Thyroid gland (tissue), 4 donors: Measurements from ENCODE around the gene FAM89B. TPM values are rescaled to one million over a fixed set of nuclear protein-coding genes. Genes with fewer than 3 reads are reported as not detected.

Experiments
- DNase-seq, 2 donors: peaks; one replicate each; pipeline ENCODE4 v3.0.0-alpha.2; 2019
- H3K27ac ChIP-seq, 3 donors: fragments of 200-600 bp; sonication (generic); 1 replicate in 2 of 3; 2 replicates in 1 of 3; pipeline ENCODE4 v1.5.1; 2016 to 2019; ENCODE audit warnings: mild to moderate bottlenecking in 1 of 3, moderate library complexity in 1 of 3
- H3K27me3 ChIP-seq: fragments of 200-600 bp; sonication (generic); one replicate; pipeline ENCODE4 v1.5.1; 2019
- H3K36me3 ChIP-seq, 2 donors: fragments of 200-600 bp; sonication (generic); one replicate each; pipeline ENCODE4 v1.5.1; 2016 to 2019
- H3K4me1 ChIP-seq, 2 donors: fragments of 200-600 bp; sonication (generic); one replicate each; pipeline ENCODE4 v1.5.1; 2017 to 2019
- H3K4me3 ChIP-seq, 3 donors: fragments of 200-600 bp; sonication (generic); replicated peaks in 1 of 3; 1 replicate in 2 of 3; 2 replicates in 1 of 3; pipeline ENCODE4 v1.5.1; 2016; ENCODE audit warnings: mild to moderate bottlenecking in 1 of 3
- H3K9me3 ChIP-seq: fragments of 200-600 bp; sonication (generic); one replicate; pipeline ENCODE4 v1.5.1; 2017
- CTCF ChIP-seq, 6 experiments: fragments of 200-600 bp in 3 of 6; fragments of 450-650 bp in 3 of 6; sonication (generic) in 3 of 6; IDR thresholded peaks; one replicate each; pipeline ENCODE4 v1.5.1; 2016 to 2019; ENCODE audit warnings: antibody characterized with exemption in 6 of 6, mild to moderate bottlenecking in 2 of 6, inconsistent platforms in 1 of 6, moderate library complexity in 1 of 6
- POLR2A ChIP-seq, 2 donors: fragments of 450-650 bp; IDR thresholded peaks; one replicate each; pipeline ENCODE4 v1.6.1; 2017; ENCODE audit warnings: antibody characterized with exemption in 2 of 2, mild to moderate bottlenecking in 2 of 2, moderate library complexity in 1 of 2
- WGBS, 2 donors: methylation state at CpG; one replicate each; pipeline ENCODE4 v1.1.5; 2017; 5-methylcytosine and 5-hydroxymethylcytosine counted together
- intact Hi-C: fragments of 100-400 bp; cut with DNase I; formaldehyde crosslinking; loops from one replicate; pipeline ENCODE4 v1.15.1; 2023
- total RNA-seq, 4 donors: library from RNA; depleted of rRNA; stranded (reverse); fragments of >200 nt; gene quantifications; one replicate each; pipeline ENCODE4 v1.2.3, GENCODE V29; 2016

Gene FAM89B
- total RNA-seq, 4 donors from 2014 or later: 26.9 to 55.5 (median 43.2) TPM

GRCh38 chr11:65619281-65619928 lies 47.1 kb downstream of the FAM89B start:
- intact Hi-C loops: loop anchor here (5.0 kb wide), 2 partner anchors 33 to 692 kb away; no protein-coding TSS in a partner anchor
- no peak overlapping the region for H3K4me3 ChIP-seq
- no peak overlapping the region for H3K27ac ChIP-seq
- WGBS, 2 donors: 92 to 93% methylated on average over 2 to 14 of the region's 29 CpGs
- no peak for DNase-seq
- H3K9me3 ChIP-seq: no peaks in the 10 kb centered on the region
- no peaks in the 10 kb centered on the region for H3K27me3 ChIP-seq
- peaks cover 48 to 63% of the 10 kb centered on the region in 2 donors for H3K36me3 ChIP-seq
- TF ChIP-seq CTCF (IDR thresholded peaks at IDR 0.05): no peak
- TF ChIP-seq POLR2A (IDR thresholded peaks at IDR 0.05): no peak
- peaks cover 11 to 13% of the 10 kb centered on the region in 2 donors for H3K4me1 ChIP-seq

- H3K27me3 ChIP-seq: no peaks in the 10 kb centered on the region
- DNase-seq: no peak
- intact Hi-C loops: no loop called here
- H3K4me1 ChIP-seq: peaks cover 7 to 13% of the 10 kb centered on the region in 2 donors
- no peak overlapping the region for H3K4me3 ChIP-seq
- H3K36me3 ChIP-seq: peaks cover 59 to 75% of the 10 kb centered on the region in 2 donors
- TF ChIP-seq CTCF (IDR thresholded peaks at IDR 0.05) (no peak), POLR2A (IDR thresholded peaks at IDR 0.05) (no peak)
- 77 to 92% methylated on average over 5 to 11 of the region's 19 CpGs for WGBS, 2 donors
- H3K27ac ChIP-seq: no peak overlapping the region
- H3K9me3 ChIP-seq: no peaks in the 10 kb centered on the region
Measured at GRCh38 chr11:65620666-65621065, 48.3 kb downstream of the FAM89B start.

DNA sequence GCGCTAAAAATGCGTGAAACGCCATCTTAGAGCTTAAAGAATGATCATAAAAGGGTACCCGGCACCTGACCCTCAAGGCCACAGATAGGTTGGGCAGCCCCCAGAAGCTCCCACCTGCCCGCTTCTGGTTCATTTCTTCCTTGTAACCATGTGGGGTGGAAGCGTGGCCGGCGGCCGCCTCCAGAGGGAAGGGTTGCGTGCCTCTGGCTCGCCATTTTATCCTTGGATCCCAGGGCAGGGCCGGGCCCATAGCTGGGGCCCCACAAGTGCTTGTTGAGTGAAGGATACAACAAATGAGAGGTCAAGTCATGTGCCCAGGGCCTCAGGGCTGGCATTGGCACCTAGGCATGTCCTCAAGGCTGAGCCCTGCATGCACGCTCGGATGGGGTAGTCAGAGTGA lies 49.1 kb downstream of the FAM89B start:
- no peak for DNase-seq
- intact Hi-C loops: no loop called here
- WGBS, 2 donors: 95 to 97% methylated on average over 13 to 14 of the region's 14 CpGs

GRCh38 chr11:65622011-65622410 lies 49.7 kb downstream of the FAM89B start:
- no peak overlapping the region for H3K4me3 ChIP-seq
- 96% methylated on average over 8 to 16 of the region's 16 CpGs for WGBS, 2 donors
- H3K36me3 ChIP-seq: peaks cover 72 to 86% of the 10 kb centered on the region in 2 donors
- H3K27ac ChIP-seq: no peak overlapping the region
- TF ChIP-seq POLR2A (IDR thresholded peaks at IDR 0.05) (no peak), CTCF (IDR thresholded peaks at IDR 0.05) (no peak)
- H3K27me3 ChIP-seq: no peaks in the 10 kb centered on the region
- no peak for DNase-seq
- peaks cover 0 to 4% of the 10 kb centered on the region in 2 donors for H3K4me1 ChIP-seq
- intact Hi-C loops: no loop called here
- no peaks in the 10 kb centered on the region for H3K9me3 ChIP-seq

More for the DNA sequence above, 49.1 kb downstream of the FAM89B start:
- Histone ChIP-seq H3K27ac (no peak overlapping the region), H3K27me3 (no peaks in the 10 kb centered on the region), H3K36me3 (peaks cover 67 to 81% of the 10 kb centered on the region in 2 donors), H3K9me3 (no peaks in the 10 kb centered on the region), H3K4me1 (peaks cover 5 to 9% of the 10 kb centered on the region in 2 donors), H3K4me3 (no peak overlapping the region)
- no peak for TF ChIP-seq CTCF (IDR thresholded peaks at IDR 0.05)
- TF ChIP-seq POLR2A (IDR thresholded peaks at IDR 0.05): no peak

DNA sequence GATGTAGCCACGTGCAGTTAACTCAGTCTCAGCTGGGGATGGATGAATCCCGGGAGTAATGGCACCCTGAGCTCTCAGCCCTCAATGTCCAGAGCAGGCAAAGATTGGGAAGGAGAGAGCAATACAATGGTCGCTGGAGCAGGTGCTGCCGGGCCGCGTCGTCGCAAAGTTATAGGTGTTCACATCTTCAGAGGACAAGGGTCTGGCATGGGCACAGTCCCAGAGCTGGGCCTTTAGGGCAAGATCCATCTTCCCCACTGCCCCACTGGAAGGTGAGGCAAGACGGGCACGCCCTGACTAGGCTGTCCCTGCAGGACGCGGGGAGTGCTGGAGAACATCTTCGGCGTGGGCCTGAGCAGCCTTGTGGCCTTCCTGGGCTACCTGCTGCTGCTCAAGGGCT lies 50.8 kb downstream of the FAM89B start:
- WGBS, 2 donors: 79 to 96% methylated on average over 8 to 13 of the region's 14 CpGs
- intact Hi-C loops: no loop called here
- no peak for DNase-seq
- H3K27me3 ChIP-seq: no peaks in the 10 kb centered on the region
- no peak overlapping the region for H3K27ac ChIP-seq
- H3K9me3 ChIP-seq: no peaks in the 10 kb centered on the region
- no peak for TF ChIP-seq CTCF (IDR thresholded peaks at IDR 0.05)
- no peak for TF ChIP-seq POLR2A (IDR thresholded peaks at IDR 0.05)
- peaks cover 76 to 86% of the 10 kb centered on the region in 2 donors for H3K36me3 ChIP-seq
- no peaks in the 10 kb centered on the region for H3K4me1 ChIP-seq
- H3K4me3 ChIP-seq: no peak overlapping the region
